PFSK-1 (cell line): ENCODE results near the gene PPP1R3C.

Source experiments
- FOXP2 ChIP-seq: optimal IDR thresholded peaks from 2 replicates; pipeline ENCODE3; 2011; ENCODE audit warnings: borderline replicate concordance, control low read depth, inconsistent platforms; ENCODE audit not compliant: insufficient read depth; ENCODE audit errors: extremely low read length, extremely low read depth
- POLR2AphosphoS5 ChIP-seq: IDR thresholded peaks from 2 replicates; pipeline ENCODE4 v1.6.1; 2012; ENCODE audit warnings: low read depth, mild to moderate bottlenecking, control low read depth, low read length, moderate library complexity
- SIN3A ChIP-seq: IDR thresholded peaks from 2 replicates; pipeline ENCODE4 v1.6.1; 2012; ENCODE audit warnings: mild to moderate bottlenecking, low read length, moderate library complexity, borderline replicate concordance; ENCODE audit not compliant: insufficient read depth
- TAF1 ChIP-seq: IDR thresholded peaks from 2 replicates; pipeline ENCODE4 v1.6.1; 2012; ENCODE audit warnings: low read length, control low read depth, borderline replicate concordance; ENCODE audit not compliant: insufficient read depth
- TF ChIP-seq, protein P1 (sequence below), 2 experiments: IDR thresholded peaks; 2 replicates each; pipeline versions ENCODE4 v1.6.1 to v1.8.0; 2011 to 2012; ENCODE audit warnings: low read depth in 2 of 2, low read length in 2 of 2, control low read depth in 1 of 2, inconsistent platforms in 1 of 2, mild to moderate bottlenecking in 1 of 2, moderate library complexity in 1 of 2; ENCODE audit not compliant: insufficient read depth in 1 of 2

The PPP1R3C gene

DNA sequence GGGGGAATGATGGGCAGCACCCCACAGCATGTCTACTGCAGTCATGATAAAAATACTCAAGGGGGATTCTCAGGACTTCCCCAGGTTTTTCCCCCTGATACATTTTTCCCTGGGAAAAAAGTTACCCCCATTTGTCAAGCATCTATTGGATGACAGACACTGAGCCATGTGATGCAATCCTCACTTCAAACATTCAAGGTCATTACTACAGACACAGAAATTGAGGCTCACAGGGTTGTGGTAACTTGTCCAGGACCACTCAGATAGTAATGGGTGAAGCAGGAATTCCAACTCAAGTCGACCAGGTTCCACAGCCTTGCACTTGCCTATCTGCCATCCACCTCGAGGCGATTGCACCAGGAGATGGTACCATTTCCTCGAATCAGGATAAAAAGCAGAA, 31.7 kb downstream of the PPP1R3C start:
- TF ChIP-seq TAF1 (no peak), SIN3A (no peak), FOXP2 (no peak), POLR2AphosphoS5 (no peak)
- TF ChIP-seq, protein P1, sequence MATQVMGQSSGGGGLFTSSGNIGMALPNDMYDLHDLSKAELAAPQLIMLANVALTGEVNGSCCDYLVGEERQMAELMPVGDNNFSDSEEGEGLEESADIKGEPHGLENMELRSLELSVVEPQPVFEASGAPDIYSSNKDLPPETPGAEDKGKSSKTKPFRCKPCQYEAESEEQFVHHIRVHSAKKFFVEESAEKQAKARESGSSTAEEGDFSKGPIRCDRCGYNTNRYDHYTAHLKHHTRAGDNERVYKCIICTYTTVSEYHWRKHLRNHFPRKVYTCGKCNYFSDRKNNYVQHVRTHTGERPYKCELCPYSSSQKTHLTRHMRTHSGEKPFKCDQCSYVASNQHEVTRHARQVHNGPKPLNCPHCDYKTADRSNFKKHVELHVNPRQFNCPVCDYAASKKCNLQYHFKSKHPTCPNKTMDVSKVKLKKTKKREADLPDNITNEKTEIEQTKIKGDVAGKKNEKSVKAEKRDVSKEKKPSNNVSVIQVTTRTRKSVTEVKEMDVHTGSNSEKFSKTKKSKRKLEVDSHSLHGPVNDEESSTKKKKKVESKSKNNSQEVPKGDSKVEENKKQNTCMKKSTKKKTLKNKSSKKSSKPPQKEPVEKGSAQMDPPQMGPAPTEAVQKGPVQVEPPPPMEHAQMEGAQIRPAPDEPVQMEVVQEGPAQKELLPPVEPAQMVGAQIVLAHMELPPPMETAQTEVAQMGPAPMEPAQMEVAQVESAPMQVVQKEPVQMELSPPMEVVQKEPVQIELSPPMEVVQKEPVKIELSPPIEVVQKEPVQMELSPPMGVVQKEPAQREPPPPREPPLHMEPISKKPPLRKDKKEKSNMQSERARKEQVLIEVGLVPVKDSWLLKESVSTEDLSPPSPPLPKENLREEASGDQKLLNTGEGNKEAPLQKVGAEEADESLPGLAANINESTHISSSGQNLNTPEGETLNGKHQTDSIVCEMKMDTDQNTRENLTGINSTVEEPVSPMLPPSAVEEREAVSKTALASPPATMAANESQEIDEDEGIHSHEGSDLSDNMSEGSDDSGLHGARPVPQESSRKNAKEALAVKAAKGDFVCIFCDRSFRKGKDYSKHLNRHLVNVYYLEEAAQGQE (IDR thresholded peaks at IDR 0.05; ENCODE audit: insufficient read depth in 1 of 2, low read depth in 2 of 2, low read length in 2 of 2), result no peak

DNA sequence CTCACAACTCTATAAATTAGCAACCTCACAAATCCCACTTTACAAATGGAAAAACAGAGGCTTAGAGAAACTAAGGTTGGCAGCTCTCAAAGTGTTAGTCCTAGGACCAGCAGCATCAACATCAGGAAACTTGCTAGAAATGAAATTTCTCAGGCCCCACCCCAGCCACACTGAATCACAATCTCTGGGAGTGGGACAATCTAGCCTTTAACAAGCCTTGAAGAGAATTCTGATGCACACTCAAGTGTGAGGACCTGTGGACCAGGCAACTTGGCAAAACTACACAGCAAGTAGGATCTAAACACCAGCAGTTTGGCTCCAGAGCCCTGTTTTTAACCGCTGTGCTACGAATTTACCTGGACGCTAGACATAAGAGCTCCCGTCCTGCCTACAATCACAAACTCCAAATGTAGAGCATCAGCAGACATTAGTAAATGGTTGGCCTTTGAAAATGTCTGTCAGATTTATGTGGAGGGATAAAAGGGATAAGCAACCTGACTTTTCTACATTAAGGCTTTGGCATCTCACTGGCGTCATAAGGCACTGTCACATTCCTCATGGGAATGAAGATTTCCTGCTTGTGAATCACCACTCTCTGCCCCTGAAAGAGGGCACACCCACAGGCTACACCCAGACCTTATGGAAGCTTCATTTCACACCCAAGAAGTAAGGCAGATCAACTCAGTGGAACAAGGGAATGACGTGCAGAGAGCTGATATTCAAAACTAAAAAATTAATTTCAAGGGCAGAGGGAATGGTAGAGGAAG, 34.5 kb downstream of the PPP1R3C start:
- TF ChIP-seq FOXP2 (no peak), POLR2AphosphoS5 (no peak), TAF1 (no peak), SIN3A (no peak)
- TF ChIP-seq, protein P1 (IDR thresholded peaks at IDR 0.05; ENCODE audit: insufficient read depth in 1 of 2, low read depth in 2 of 2, low read length in 2 of 2), result no peak

DNA sequence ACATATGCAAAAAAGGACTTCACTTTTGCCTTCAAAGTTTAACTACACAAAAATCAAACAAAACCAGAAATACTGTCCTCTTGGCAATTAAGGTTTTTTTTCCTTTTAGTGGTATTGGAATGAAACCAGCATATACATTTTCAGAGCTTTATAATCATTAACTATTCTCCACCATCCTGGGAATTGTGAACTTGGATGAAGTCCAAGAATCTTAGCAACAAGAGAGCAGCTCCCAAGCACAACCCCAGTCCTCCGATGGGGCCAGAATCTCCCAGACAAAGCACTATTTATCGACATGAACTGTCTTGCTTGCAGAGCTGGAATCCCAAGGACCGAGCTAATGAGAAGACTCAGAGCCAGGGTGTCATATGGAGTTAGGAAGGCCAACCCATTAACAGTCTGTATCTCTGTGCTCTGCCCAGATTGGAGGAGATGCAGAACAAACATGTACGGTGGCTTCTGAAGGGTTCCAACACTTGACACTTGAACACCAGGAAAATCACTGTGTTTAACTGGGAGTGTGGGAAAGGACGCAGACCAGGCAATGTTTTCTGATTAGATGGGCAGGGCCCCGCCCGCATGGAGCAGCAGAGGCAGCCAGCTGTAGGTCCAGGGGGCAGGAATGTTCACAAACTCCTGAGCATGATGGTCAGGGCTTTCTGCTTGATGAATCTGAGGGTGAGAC, 35.5 kb downstream of the PPP1R3C start:
- TF ChIP-seq FOXP2 (no peak), TAF1 (no peak)
- TF ChIP-seq, protein P1 (IDR thresholded peaks at IDR 0.05; ENCODE audit: insufficient read depth in 1 of 2, low read depth in 2 of 2, low read length in 2 of 2), result no peak

DNA sequence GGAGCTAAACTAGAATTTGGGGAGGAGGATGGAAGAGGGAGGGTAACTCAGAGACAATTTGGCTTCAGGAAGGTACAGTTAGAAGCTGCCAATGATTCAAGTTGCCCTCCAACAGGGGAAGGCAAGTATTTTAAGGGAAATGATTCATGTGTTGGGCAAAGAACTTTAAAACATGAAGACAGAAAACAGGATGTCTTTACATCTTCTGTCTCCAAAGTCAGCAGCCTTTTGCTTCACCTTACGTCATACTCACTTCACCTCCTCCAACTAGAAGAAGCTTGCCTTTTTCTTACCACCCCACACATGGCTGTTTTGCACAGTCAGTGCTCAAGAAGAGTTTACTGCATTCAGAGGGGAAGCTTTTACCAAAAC, 36.1 kb downstream of the PPP1R3C start:
- no peak for TF ChIP-seq SIN3A
- no peak for TF ChIP-seq TAF1
- TF ChIP-seq FOXP2, result no peak
- TF ChIP-seq, protein P1 (IDR thresholded peaks at IDR 0.05; ENCODE audit: insufficient read depth in 1 of 2, low read depth in 2 of 2, low read length in 2 of 2), result no peak
- TF ChIP-seq POLR2AphosphoS5, result no peak

DNA sequence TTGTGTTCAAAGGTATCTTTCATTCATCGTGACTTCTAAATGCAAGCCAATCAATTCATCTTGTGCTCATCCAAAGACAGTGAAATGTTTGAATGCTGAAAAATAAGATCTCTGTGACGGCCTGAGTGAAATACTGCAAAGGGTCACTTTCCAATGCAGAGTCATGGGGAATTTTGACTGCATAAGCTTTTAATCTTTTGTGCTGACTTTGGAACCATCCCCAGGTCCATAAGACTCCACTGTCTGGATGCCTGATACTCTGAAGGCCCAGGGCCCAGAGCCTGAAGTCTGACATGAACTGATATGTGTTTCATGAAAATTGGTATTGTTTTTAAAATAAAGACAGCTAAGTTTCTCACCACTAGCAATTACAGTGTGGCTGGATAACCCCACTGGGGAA, 39.0 kb downstream of the PPP1R3C start:
- TF ChIP-seq, protein P1 (IDR thresholded peaks at IDR 0.05; ENCODE audit: insufficient read depth in 1 of 2, low read depth in 2 of 2, low read length in 2 of 2), result no peak
- TF ChIP-seq TAF1, result no peak
- TF ChIP-seq FOXP2, result no peak
- no peak for TF ChIP-seq POLR2AphosphoS5
